Activated CD8-positive, alpha-beta memory T cell treated with anti-CD3 and anti-CD28 coated beads for 1 hour (primary cell): ENCODE results near the gene SMARCD1.

Experiments
- DNase-seq, 2 donors: peaks; one replicate each; pipeline ENCODE4 v3.0.0-alpha.2; 2020; ENCODE audit warnings: low read depth in 1 of 2; ENCODE audit errors: extremely low read depth in 1 of 2

SMARCD1 gene

DNA sequence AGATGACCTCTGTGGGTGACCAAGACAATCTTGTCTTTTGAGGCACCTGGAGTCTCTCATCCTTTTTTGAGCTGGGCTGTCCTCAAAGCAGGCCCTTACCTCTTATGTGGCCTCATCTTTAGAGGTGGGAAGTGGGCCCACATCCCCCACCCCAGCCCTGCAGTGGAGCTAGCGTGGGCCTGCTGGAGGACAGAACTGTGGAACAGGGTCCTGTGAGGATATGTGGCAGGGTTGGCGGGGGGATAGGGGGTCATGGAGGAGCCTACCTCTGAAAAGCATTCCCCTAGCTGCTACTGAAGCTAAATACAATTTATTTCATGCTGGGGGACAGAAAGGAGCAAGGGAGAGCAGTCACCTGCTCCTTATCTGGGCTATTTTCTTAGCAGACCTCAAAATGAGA lies 18.2 kb downstream of the SMARCD1 start:
- DNase-seq: no peak

DNA sequence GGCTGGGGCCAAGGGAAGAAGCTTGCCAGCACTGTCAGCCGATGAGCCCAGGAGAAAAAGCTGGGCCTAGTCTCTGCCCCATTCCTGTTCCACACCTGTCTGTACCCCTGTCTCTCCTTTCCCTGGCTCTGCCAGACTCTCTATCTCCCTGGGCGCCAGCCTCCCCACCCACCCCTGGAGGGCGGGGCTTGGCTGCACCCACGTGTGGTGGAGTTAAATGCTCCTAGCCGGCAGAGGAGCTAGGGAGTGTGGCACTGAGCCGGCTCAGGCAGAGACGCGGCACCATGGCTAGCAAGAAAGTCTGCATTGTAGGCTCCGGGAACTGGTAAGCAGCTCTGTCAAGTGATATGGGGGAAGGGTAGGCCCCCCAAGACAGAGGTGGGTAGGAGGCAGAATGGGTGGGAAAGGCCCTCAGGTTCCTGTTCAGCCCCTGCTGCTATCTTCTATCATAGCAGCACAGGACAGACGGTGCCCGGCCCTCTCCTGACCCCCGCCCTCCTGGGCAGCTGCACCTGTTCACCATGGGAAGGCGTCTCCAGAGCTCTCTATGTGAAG lies 18.7 kb downstream of the SMARCD1 start, which contains the start of gene GPD1:
Gene GPD1, plus strand, starts transcription at position 242 of the 555 bp plus-strand sequence. Its CDS starts 43 bp downstream, at position 285.
- DNase-seq: no peak

DNA sequence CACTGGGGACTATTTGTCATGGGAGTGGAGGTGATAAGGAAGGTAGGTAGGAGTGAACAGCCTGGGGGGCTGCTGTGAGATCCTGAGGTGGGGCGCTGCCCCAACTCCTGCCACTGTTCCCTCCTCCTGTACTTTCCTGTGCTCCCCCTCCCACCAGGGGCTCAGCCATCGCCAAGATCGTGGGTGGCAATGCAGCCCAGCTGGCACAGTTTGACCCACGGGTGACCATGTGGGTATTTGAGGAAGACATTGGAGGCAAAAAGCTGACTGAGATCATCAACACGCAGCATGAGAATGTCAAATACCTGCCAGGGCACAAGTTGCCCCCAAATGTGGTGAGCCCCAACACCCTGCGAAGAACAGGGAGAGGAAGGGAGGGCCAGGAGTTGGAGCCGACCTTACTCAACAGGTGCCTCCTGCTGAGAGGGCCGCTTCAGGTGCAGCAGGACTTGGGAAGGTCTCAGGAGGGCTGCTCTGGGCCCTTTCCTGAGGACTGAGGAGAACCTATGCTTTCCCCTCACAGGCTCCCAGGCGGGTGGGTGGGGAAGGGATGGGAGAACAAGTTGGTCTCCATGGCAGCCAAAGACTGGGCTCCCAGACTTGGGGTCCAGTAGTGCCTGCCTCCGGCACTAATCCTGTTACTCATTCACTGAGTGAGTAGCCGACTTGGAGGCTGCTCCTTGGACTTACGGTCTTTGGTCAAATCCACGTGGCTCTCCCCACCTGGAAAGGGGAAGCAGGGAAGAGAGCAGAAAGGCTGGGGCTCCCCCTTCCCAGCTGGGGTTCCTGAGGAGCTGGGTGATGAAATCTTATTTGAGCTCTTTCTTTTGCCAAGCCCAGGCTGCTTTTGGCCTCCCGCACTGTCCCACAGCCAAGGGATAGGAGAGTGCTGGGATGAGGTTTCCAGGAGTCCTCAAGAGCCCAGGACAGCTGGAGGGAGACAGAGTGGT lies 19.6 kb downstream of the SMARCD1 start:
- no peak for DNase-seq

DNA sequence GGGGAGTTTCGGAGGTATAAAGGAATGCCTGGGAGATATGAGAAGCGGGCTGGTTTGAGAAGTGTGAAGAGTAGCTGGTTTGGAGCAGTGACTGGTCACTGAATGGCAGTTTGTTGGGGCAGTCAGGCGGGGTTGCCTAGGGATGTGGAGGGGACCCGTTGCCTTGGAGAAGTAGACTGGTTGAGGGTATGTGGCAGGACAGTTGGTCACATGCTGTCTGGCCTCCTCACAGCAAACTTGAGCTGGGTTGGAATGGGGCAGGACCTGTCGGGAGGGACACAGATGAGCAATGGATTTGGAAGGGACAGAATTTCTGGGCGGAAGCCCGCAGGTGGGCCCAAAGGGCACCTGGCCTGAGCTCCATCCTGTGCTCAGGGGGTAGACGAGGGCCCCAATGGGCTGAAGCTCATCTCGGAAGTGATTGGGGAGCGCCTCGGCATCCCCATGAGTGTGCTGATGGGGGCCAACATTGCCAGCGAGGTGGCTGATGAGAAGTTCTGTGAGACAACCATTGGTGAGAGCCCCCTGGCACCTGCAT lies 20.8 kb downstream of the SMARCD1 start:
- no peak for DNase-seq

DNA sequence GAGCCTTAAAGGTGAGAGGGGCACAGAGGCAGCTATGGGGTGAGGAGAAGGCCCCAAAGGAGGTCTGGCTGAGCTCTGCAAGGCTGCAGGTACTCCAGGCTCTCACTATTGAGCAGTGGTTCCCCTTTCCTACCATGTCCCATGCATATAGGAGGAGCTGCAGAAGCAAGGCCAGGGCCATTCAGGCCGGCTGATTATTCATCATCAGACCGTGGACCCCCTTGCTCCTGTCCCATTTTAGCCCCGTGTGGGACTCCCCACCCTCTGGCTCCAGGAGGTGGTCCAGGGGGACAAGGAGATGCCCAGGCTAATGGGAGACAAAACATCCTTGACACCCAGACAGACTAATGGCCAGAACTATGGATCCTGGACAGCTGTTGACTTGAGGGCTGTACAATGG lies 21.8 kb downstream of the SMARCD1 start:
- DNase-seq: no peak

DNA sequence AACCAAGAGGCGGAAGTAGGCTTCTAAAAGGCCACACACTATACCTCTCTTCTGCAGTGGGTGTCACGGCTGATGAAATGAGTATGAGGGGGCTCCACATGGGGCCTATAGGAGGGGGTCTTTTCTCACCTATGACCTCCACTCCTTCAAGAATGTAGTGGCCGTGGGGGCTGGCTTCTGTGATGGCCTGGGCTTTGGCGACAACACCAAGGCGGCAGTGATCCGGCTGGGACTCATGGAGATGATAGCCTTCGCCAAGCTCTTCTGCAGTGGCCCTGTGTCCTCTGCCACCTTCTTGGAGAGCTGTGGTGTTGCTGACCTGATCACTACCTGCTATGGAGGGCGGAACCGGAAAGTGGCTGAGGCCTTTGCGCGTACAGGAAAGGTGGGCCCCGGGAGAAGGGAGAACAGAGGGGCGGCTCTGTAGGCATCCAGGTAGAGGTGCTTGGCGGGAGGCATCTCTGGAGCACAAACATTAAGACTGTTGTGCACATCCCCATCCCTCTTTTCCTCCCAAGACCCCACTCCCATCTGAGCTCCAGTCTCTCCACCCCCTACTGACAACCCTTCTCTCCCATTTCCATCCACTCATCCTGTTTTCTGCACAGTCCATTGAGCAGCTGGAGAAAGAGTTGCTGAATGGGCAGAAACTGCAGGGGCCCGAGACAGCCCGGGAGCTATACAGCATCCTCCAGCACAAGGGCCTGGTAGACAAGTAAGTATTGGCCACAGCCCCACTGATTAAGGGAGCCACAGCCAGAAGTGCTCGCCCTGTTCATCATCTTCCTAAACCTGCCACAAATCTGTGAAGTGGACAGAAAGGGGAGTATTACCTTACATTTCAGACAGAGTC lies 22.5 kb downstream of the SMARCD1 start:
- no peak for DNase-seq

DNA sequence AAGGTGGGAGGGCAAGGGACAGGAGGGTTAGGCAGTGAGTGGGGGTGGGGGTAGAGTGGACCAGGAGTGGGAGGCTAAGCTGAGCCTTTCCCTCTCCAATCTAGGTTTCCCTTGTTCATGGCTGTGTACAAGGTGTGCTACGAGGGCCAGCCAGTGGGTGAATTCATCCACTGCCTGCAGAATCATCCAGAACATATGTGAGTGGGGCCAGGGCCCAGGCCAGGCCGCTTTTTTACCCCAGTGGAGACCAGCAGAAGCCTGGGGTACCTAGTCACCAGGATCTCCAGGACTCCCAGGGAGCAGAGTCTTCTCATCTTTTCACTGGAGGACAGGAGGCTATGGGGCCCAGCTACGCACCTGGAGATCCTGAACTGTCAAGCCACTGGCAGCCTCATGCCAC lies 24.2 kb downstream of the SMARCD1 start:
- DNase-seq: no peak

DNA sequence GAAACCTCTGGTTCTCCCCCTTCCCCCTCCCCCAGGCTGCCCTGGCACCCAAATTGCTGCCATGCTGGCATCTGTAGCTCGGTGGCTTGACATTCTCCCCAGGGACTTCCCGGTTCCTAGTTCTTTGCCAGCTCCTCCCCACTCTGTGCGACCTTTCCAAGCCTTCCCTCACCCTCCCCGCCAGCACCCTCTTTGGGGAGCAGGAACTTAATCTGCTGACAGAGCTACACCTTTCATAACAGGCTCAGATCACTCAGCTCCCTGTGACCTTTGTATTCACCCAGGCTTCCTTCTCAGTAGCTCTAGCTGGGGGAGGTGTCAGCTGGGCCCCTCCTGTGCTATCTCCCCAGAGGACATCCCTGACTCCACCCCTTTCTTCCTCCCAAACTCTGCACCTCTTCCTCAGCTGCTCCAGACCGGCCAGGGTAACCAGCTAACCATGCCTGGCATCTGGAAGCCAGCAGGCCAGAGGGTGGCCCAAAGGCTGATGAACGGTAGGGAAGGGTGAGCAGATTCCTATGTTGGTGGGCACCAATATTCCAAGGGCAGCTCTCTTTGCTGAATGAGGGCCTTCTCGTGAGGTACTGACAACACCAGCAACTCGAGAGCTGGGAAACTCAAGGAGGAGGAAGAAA lies 25.1 kb downstream of the SMARCD1 start:
- DNase-seq: no peak

DNA sequence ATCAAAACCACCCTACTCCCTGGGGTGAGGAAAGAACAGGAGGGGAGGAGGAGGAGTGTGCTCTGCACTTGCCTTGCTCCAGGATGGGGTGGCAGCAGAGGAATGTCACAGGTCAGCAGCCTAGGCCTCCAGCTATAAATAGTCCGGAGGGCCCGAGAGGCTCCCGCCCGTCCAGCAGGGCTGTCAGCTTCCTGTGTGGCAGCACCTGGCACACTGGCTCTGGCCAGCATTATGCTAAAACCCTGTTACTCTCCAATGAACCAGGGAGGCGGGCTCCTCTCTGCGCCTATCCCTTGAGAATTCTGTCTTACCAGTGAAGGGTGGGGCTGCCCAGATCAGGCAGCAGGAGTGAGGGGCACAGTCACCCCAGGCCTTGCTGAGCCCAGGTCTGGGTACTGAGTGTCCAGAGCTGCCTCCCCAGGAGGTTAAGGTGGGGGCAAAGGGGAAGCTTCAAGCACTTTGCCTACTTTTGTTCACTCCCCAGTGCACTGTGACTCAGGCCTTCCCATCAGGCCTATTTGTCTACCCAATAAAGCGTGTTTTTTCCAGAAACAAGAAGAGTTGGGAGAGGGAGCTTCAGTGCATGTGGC lies 25.7 kb downstream of the SMARCD1 start:
- DNase-seq: no peak

DNA sequence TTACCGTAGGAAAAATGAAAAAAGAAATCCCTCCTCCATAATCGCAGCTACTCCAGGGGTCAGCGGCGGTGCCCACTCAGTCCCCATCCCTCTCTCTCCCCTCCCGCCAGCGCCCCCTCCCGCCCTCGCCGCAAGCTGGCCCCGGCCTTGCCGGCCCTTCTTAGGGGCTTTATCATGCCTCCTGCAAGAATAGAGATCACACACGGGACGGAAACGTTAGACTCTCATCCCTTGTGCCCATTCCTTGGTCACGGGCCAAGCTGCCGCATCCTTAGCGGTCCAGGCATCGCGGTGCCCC lies 26.2 kb downstream of the SMARCD1 start:
- DNase-seq: no peak

DNA sequence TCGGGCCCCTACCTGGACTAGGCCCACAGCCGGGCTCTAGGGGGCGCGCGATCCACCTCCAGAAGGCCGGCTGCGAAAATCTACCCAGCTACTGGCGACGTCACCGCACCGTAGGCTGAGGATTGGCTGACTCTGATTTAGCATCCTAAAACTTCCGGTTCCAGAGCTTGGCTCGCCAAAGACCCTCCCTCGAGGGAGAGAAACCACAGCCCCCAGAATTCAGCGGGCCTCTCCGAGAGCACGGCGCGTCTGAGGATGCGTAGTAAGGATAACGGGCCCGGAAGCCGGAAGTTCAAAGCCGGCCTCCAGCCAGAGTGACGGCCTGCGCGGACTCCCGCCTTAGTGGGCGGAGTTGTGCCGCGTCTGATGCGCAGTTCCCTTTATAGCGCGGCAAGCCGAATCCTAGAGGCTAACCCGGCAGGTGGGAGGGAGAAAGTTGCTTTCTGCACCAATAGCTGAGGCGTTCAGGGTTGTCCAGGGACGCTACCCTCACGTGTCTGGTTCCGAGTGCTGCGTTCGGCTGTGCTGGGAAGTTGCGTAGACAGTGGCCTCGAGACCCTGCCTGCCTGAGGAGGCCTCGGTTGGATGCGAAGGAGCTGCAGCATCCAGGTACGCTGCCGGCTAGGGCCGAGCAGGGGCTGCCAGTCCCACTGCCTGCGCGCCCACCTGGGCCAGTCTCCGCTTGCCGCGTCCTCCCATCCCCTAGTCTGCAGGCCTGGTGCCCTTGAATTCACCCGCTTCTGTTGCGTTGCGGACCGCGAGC lies 26.7 kb downstream of the SMARCD1 start, which contains the start of gene COX14:
Gene COX14, plus strand, starts transcription at position 544 of the 763 bp plus-strand sequence. CDS start 7,808 bp downstream, outside the sequence.
- DNase-seq: peak; percentile 98

DNA sequence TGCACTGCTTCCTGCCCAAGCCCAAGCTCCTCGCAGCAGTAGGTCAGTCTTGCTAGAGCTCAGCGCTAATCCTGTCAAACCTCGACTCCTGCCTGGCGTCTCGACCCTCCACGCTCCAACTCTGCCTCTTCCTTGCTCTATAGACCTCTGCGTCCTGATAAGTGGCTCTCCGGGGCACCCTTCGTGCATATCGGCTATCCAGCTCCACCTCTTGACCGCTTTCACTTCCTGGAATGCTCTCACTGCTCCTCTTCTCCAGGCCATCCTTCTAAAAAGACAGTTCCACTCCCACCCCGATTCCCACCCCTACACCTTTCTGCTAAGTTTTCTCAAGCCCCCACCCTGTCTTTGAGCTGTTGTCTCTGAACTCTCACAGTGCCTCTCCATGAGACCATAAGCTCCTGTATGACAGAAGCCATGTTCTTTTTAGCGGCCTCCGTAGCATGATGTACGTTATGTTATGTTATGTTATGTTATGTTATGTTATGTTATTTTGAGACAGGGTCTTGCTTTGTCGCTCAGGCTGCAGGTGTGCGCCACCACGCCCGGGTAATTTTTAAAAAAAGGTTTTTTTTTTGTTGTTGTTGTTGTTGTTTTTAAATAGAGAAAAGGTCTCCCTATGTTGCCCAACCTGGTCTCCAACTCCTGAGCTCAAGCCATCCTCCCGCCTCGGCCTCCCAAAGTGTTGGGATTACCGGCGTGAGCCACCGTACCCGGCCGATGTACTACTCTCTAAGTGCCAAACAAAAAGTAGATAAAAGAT lies 27.5 kb downstream of the SMARCD1 start:
- DNase-seq: no peak

DNA sequence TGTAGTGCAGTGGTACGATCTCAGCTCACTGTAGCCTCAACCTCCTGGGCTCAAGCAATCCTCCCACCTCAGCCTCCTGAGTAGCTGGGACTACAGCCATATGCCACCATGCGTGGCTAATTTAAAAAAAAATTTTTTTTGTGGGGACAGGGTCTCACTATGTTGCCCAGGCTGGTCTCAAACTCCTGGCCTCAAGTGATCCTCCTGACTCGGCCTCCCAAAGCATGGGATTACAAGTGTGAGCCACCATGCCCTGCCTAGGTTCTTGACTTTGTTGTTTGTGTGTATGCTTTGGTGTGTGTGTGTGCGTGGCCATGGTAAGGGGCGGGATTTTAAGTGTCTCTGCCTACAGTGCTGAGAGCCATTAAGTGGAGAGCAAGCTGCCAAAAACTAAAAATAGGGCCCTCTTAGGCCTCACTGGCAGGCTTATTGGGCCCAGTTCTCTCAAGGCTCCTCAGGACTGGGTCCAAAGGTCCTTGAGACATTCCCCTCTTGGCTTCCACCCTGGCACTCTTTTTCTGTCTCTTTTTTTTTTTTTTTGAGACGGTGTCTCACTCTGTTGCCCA lies 32.0 kb downstream of the SMARCD1 start:
- no peak for DNase-seq

DNA sequence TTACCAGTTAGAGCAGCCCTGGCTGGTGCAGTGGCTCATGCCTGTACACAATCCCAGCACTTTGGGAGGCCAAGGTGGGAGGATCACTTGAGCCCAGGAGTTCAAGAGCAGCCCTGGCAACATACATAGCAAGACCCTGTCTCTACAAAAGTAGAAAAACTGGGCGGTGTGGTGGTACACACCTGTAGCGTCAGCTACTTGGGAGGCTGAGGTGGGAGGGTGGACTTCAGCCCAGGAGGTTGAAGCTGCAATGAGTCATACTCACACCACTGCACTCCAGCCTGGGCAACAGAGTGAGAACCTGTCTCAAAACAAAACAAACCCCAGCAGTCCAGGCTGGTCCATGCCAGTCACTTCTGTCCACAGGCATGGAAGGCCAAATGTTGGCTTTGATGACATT lies 34.2 kb downstream of the SMARCD1 start:
- no peak for DNase-seq

DNA sequence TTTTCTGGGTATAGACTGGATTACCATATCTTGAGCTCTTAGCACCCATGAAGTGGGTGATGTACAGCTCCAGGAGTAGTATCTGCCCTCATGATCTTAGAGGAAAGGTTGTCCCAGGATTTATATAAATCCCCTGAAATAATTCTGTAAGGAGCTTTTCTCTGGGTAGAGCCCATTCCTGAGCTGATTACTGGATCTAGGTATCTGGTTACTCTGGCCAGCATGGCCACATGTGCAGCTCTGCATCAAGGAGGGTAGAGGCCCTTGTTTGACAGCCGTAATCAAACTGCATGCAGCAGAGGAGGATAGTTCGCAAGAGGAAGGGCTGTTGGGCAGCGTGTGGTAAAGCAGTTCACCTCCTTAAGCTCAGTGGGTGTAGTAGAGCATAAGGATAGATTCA lies 35.4 kb downstream of the SMARCD1 start:
- DNase-seq: no peak

DNA sequence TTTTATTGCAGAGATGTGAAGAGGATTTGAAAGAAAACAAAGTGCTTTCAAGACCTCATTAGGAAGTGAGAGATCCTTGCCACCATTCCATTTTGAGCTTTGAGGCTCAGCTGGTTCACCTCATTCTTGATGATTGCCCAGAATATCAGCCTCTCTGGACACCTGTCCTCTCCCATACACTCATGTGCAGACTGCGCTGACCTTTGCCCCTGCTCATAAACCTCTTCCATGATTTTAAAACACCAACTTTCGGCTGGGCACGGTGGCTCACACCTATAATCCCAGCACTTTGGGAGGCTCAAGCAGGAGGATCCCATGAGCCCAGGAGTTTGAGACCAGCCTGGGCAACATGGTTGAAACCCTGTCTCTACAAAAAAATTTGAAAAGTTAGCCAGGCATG lies 35.8 kb downstream of the SMARCD1 start:
- DNase-seq: no peak

DNA sequence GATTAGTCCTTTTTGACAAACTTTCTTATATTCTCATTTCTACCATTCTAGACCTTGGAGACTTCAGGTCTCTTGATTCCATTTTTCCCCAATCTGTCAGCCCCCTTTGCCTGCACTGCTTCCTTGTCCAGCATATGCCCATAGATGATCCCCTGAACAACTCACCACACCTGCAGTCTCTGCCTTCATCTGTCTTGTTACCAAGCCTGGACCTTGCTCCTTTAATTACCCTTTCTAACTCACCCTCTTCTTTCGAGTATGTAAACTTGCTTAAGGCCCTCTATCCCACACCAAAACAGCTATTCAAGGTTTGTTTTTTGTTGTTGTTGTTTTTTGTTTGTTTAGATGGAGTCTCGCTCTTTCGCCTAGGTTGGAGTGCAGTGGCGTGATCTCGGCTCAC lies 36.5 kb downstream of the SMARCD1 start:
- no peak for DNase-seq

DNA sequence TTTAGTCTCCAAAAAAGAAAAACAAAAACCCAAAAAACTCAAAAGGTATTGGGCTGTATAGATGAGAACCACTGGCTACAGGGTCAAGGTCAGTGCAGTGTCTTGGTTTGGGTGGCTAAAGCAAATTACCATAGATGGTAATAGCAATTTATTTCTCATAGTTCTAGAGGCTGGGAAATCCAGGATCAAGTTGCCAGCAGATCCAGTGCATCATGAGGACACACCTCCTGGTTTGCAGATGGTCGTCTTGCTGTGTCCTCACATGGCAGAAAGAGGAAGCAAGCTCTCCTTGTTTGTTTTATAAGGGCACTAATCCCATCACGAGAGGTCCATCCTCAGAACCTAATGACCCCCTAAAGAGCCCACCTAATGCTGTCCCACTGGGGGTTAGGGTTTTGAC lies 38.1 kb downstream of the SMARCD1 start:
- no peak for DNase-seq

DNA sequence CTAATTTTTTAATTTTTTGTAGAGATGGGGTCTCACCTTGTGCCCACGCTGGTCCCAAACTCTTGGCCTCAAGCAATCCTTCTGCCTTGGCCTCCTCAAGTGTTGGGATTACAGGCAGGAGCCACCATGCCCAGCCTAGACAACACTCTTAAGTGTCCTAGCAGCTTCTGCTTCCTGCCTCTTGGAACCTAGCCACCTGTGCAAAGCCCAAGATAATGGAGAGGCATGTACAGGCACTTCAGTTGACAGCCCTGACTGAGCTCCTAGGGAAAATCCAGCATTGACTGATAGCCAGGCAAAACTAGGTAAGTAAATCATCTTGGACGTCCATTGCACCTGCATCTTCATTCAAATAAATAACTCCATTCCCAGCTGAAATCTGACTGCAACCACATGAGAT lies 42.4 kb downstream of the SMARCD1 start:
- DNase-seq: no peak
